ENCODE data around the gene PRKD1. TPM values are rescaled to one million over a fixed set of nuclear protein-coding genes. Genes with fewer than 3 reads are reported as not detected.

Gene PRKD1
- total and polyA plus RNA-seq, 10 of the 15 experiments (the other 5 are each of a cell fraction or from before 2014, with no cell fraction given) = 0.02 to 0.56 TPM; not detected in 8

DNA sequence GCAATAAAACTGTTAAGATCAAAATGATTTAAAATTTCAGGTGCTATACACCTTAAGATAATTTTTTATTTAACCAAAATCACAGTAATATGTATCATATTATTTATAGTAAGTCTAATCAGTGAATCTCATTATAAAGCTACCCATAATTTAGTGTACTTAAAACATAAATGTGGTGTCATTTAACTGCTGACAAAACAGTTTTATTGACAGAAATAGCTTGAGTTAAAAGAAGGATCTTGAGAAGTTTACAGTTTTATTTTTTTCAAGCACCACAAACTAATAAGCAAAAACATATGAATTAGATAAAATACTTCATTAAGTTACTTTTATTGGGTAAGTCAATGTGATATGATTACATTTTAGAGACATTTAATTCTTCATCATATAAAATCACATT, 400.4 kb downstream of the PRKD1 start:
- SMC1A ChIA-PET (ENCODE audit: uncharacterized antibody, unreplicated experiment) = no interaction called here
- BruUV-seq (replicated peaks) = no TSS peak

More for the DNA sequence above, 400.4 kb downstream of the PRKD1 start:
- no peak for DNase-seq (ENCODE audit: low read depth, low spot score)
- Histone ChIP-seq H3K27me3 (replicated peaks in 1 of 2; ENCODE audit: control insufficient read depth in 2 of 2, insufficient read depth in 2 of 2, low read length in 1 of 2) (no peaks in the 10 kb centered on the region), H3K4me2 (ENCODE audit: control insufficient read depth, insufficient read depth) (no peak overlapping the region), H3K4me3 (no peak overlapping the region), H2AFZ (ENCODE audit: control insufficient read depth, low read depth, low read length) (no peak overlapping the region), H3K9ac (ENCODE audit: control insufficient read depth, insufficient read depth, low read length) (no peak overlapping the region), H3K9me3 (replicated peaks; ENCODE audit: control insufficient read depth, insufficient read depth, low read length) (no peaks in the 10 kb centered on the region), H4K20me1 (ENCODE audit: control insufficient read depth, insufficient read depth) (no peaks in the 10 kb centered on the region), H3K27ac (ENCODE audit: control insufficient read depth, insufficient read depth) (no peak overlapping the region), H3K79me2 (ENCODE audit: control insufficient read depth, insufficient read depth, low read length) (no peaks in the 10 kb centered on the region), H3K4me1 (ENCODE audit: control insufficient read depth, insufficient read depth, low read length) (no peaks in the 10 kb centered on the region), H3K36me3 (ENCODE audit: control insufficient read depth in 2 of 2, insufficient read depth in 2 of 2, low read length in 1 of 2) (no peaks in the 10 kb centered on the region)
- RAD21 ChIA-PET (ENCODE audit: unreplicated experiment) = no interaction called here
- in situ Hi-C loops (cut with MboI) = no loop called here
- TF ChIP-seq ZNF207 (IDR thresholded peaks at IDR 0.05; ENCODE audit: borderline replicate concordance) (no peak), IKZF1 (conservative IDR thresholded peaks at IDR 0.05) (no peak), CEBPZ (IDR thresholded peaks at IDR 0.05; ENCODE audit: low read depth, low read length) (no peak), SP1 (IDR thresholded peaks at IDR 0.05; ENCODE audit: low read depth, low read length) (no peak), TAF1 (IDR thresholded peaks at IDR 0.05; ENCODE audit: borderline replicate concordance, low read depth, low read length) (no peak), ZNF384 (IDR thresholded peaks at IDR 0.05; ENCODE audit: borderline replicate concordance, low read depth, low read length) (no peak), CHD2 (IDR thresholded peaks at IDR 0.05; ENCODE audit: borderline replicate concordance, low read depth, low read length) (no peak)
- no peak for ATAC-seq
- intact Hi-C loops (cut with micrococcal nuclease; ENCODE audit: unreplicated experiment) = no loop called here
- no peak for FAIRE-seq
- POLR2A ChIA-PET = no interaction called here
- CTCF ChIA-PET = no interaction called here

Small RNA genes lying within 50 kb of the gene (small RNA-seq; reads per million reads assigned to genes)
- not detected for gene RNU6-1234P
